ENCODE measurements around the gene NTRK1.

- no peak for TF ChIP-seq POLR2A (IDR thresholded peaks at IDR 0.05)
- TF ChIP-seq CTCF (IDR thresholded peaks at IDR 0.05), result peak in 5 of 7 experiments; percentile 54 to 86 (median 78)
- no peak for TF ChIP-seq EP300 (IDR thresholded peaks at IDR 0.05)
- TF ChIP-seq POLR2AphosphoS5 (IDR thresholded peaks at IDR 0.05), result peak in 1 of 3 donors; percentile 59
These were observed 31.8 kb downstream of the NTRK1 start for GRCh38 chr1:156892190-156893047.

All from stomach (tissue), 4 donors.